Measurements from ENCODE around the gene GRIK1.

GRIK1 gene

GRCh38 chr21:29638761-29639327, 301.0 kb downstream of the GRIK1 start:
- TF ChIP-seq CTCF (IDR thresholded peaks at IDR 0.05) = no peak
- H3K4me3 ChIP-seq (ENCODE audit: low read depth in 1 of 2, low read length in 1 of 2) = no peak overlapping the region
- H3K27me3 ChIP-seq = no peaks in the 10 kb centered on the region
- peak overlapping the region; percentile 65 for H3K27ac ChIP-seq
- no peaks in the 10 kb centered on the region for H3K9me3 ChIP-seq
- no peaks in the 10 kb centered on the region for H3K36me3 ChIP-seq
- H3K4me1 ChIP-seq (ENCODE audit: control insufficient read depth in 1 of 2, insufficient read depth in 1 of 2, low read depth in 1 of 2, low read length in 1 of 2) = peaks cover 16 to 26% of the 10 kb centered on the region in 2 experiments

- H3K27ac ChIP-seq = peak overlapping the region; percentile 65
- peaks cover 16 to 26% of the 10 kb centered on the region in 2 experiments for H3K4me1 ChIP-seq (ENCODE audit: control insufficient read depth in 1 of 2, insufficient read depth in 1 of 2, low read depth in 1 of 2, low read length in 1 of 2)
- no peaks in the 10 kb centered on the region for H3K9me3 ChIP-seq
- H3K36me3 ChIP-seq = no peaks in the 10 kb centered on the region
- H3K27me3 ChIP-seq = no peaks in the 10 kb centered on the region
- no peak overlapping the region for H3K4me3 ChIP-seq (ENCODE audit: low read depth in 1 of 2, low read length in 1 of 2)
- TF ChIP-seq CTCF (IDR thresholded peaks at IDR 0.05) = no peak
These were observed 301.7 kb downstream of the GRIK1 start for GRCh38 chr21:29638138-29638537.

GRCh38 chr21:29637553-29637952, 302.2 kb downstream of the GRIK1 start:
- Histone ChIP-seq H3K36me3 (no peaks in the 10 kb centered on the region), H3K9me3 (no peaks in the 10 kb centered on the region), H3K4me3 (ENCODE audit: low read depth in 1 of 2, low read length in 1 of 2) (no peak overlapping the region), H3K27ac (peak overlapping the region; percentile 65), H3K27me3 (no peaks in the 10 kb centered on the region), H3K4me1 (ENCODE audit: control insufficient read depth in 1 of 2, insufficient read depth in 1 of 2, low read depth in 1 of 2, low read length in 1 of 2) (peaks cover 16 to 26% of the 10 kb centered on the region in 2 experiments)
- no peak for TF ChIP-seq CTCF (IDR thresholded peaks at IDR 0.05)

GRCh38 chr21:29637134-29637533, 302.7 kb downstream of the GRIK1 start:
- Histone ChIP-seq H3K4me1 (ENCODE audit: control insufficient read depth in 1 of 2, insufficient read depth in 1 of 2, low read depth in 1 of 2, low read length in 1 of 2) (peaks cover 16 to 26% of the 10 kb centered on the region in 2 experiments), H3K4me3 (ENCODE audit: low read depth in 1 of 2, low read length in 1 of 2) (no peak overlapping the region), H3K9me3 (no peaks in the 10 kb centered on the region), H3K36me3 (no peaks in the 10 kb centered on the region), H3K27me3 (no peaks in the 10 kb centered on the region), H3K27ac (no peak overlapping the region)
- no peak for TF ChIP-seq CTCF (IDR thresholded peaks at IDR 0.05)

GRCh38 chr21:29634418-29634817, 305.4 kb downstream of the GRIK1 start:
- no peak overlapping the region for H3K27ac ChIP-seq
- no peaks in the 10 kb centered on the region for H3K36me3 ChIP-seq
- TF ChIP-seq CTCF (IDR thresholded peaks at IDR 0.05) = no peak
- no peaks in the 10 kb centered on the region for H3K9me3 ChIP-seq
- no peak overlapping the region for H3K4me3 ChIP-seq (ENCODE audit: low read depth in 1 of 2, low read length in 1 of 2)
- peaks cover 8 to 14% of the 10 kb centered on the region in 2 experiments for H3K4me1 ChIP-seq (ENCODE audit: control insufficient read depth in 1 of 2, insufficient read depth in 1 of 2, low read depth in 1 of 2, low read length in 1 of 2)
- no peaks in the 10 kb centered on the region for H3K27me3 ChIP-seq

All from neutrophil (primary cell).